ENCODE results near the gene CHCHD6.

The CHCHD6 gene

GRCh38 chr3:126693921-126694320 is 10.1 kb upstream of the CHCHD6 start:
- in situ Hi-C loops (cut with HindIII; ENCODE audit: low pct_unique_long_range_greater_than_20kb, low sequenced_read_pairs) = no loop called here
- TF ChIP-seq JUND (IDR thresholded peaks at IDR 0.05; ENCODE audit: low read depth) = no peak
- DNase-seq (ENCODE audit: low read depth in 1 of 2, low spot score in 1 of 2) = no peak

GRCh38 chr3:126696701-126697267 is 7.3 kb upstream of the CHCHD6 start:
- in situ Hi-C loops (cut with HindIII; ENCODE audit: low pct_unique_long_range_greater_than_20kb, low sequenced_read_pairs) = no loop called here

GRCh38 chr3:126699011-126699410 is 5.0 kb upstream of the CHCHD6 start:
- TF ChIP-seq JUND (IDR thresholded peaks at IDR 0.05; ENCODE audit: low read depth) = no peak
- no peak for DNase-seq (ENCODE audit: low read depth in 1 of 2, low spot score in 1 of 2)
- in situ Hi-C loops (cut with HindIII; ENCODE audit: low pct_unique_long_range_greater_than_20kb, low sequenced_read_pairs) = no loop called here

More at GRCh38 chr3:126696701-126697267, 7.3 kb upstream of the CHCHD6 start:
- DNase-seq (ENCODE audit: low read depth in 1 of 2, low spot score in 1 of 2) = no peak
- TF ChIP-seq JUND (IDR thresholded peaks at IDR 0.05; ENCODE audit: low read depth) = no peak

DNA sequence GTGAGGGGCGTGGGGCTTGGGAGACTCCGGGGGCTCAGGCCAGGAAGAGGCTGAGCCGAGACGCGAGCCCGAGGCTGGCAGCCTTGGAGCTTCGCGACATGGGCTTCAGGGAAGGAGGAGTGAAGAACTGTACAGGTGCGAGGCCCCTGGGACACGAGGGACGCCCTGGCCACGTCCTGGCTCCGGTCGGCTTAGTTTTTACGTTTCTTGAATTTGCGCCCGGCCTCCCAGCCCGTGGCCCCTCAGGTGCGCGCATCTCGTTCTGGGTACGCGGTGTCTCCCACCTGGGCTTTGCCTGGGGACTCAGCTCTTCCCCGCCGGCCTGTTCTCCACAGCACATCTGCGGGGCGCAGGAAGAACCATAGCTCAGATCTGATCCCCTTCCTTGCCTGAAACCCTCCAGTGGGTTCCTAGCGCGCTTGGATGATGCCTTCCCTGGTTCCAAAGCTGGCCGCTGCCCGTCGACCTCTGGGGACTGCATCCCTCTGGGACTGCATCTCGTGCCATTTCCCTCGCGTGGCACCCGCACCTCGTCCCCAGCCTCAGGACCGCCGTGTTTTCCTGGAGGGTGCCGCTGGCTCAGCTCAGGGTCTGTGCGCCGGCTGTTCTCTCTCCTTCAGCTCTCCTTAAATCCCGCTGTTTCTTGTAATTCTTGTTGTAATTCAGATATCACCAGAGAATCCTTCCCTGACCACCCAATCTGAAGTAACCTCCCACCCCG is 614 bp downstream of the CHCHD6 start:
- in situ Hi-C loops (cut with HindIII; ENCODE audit: low pct_unique_long_range_greater_than_20kb, low sequenced_read_pairs) = no loop called here
- no peak for DNase-seq (ENCODE audit: low read depth in 1 of 2, low spot score in 1 of 2)
- TF ChIP-seq JUND (IDR thresholded peaks at IDR 0.05; ENCODE audit: low read depth) = no peak

DNA sequence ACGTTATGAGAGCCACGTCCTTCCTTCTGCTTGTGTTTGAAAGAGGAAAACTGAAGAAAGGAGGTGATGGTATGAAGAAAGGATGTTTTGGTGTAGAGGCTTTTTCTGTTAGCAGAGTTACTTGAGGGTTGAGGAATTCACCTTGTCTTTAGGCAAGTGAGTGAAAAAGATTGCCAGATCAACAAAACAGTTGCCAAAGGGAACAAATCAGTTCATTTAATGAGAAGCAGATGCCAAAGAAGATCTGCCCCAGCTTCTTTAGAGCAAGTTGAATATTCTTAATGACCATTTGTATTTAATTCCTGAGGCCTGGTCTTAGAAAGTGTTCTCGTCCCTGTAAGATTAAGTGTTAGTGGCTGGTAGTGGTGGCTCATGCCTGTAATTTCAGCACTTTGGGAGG is 2.6 kb downstream of the CHCHD6 start:
- in situ Hi-C loops (cut with HindIII; ENCODE audit: low pct_unique_long_range_greater_than_20kb, low sequenced_read_pairs) = no loop called here
- TF ChIP-seq JUND (IDR thresholded peaks at IDR 0.05; ENCODE audit: low read depth) = no peak
- DNase-seq (ENCODE audit: low read depth in 1 of 2, low spot score in 1 of 2) = no peak

GRCh38 chr3:126711121-126711760 is 7.2 kb downstream of the CHCHD6 start:
- in situ Hi-C loops (cut with HindIII; ENCODE audit: low pct_unique_long_range_greater_than_20kb, low sequenced_read_pairs) = no loop called here
- no peak for DNase-seq (ENCODE audit: low read depth in 1 of 2, low spot score in 1 of 2)

DNA sequence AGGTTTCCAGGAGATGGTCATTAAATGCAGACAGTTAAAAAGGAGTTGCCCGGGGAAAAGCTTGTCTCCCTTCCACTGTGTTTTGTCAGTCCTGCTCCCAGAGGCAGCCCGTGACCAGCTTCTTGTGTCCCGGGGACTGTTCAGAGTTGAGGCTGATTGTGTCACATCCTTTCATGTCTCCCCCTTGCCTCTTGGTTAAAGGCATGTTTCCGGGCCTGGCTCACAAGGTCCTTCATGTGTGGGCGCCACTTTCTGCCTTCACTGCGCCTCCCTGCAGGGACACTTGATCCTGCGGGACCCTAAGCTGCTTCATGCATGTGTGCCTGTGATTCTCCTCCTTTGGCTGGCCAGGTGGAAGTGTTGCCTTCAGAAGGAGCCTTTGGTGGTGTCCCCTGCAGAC is 9.2 kb downstream of the CHCHD6 start:
- no peak for DNase-seq (ENCODE audit: low read depth in 1 of 2, low spot score in 1 of 2)
- no peak for TF ChIP-seq JUND (IDR thresholded peaks at IDR 0.05; ENCODE audit: low read depth)
- in situ Hi-C loops (cut with HindIII; ENCODE audit: low pct_unique_long_range_greater_than_20kb, low sequenced_read_pairs) = no loop called here

More at GRCh38 chr3:126711121-126711760, 7.2 kb downstream of the CHCHD6 start:
- TF ChIP-seq JUND (IDR thresholded peaks at IDR 0.05; ENCODE audit: low read depth) = no peak

DNA sequence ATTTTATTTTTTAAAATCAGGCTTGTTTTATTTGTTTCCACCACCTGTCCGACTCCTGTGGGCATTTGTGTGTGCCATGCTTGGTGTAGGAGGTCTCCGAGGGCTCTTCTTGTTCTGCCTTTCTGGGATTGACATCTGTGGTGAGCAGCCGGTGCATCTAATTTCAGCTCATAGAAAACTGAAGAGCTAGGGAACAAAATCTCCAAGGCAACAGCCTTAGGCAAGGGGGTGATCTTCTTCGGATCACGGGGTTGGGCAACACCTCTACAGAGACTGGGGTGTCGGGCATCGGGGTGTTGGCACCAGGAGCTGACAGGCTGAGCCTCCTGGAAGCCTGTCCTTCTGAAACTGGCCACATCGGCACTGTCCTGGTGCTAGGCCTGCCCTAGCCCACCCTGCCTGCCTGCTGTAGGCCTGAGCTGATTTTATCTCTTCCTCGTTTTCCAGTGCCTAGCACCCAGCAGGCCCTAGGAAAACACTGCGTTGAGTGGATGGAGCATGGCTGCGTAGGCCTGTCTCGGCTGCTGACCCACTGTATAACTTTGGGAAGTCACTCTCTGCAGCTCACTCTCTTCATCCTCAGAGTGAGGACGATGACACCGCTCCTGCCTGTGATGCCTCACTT is 10.3 kb downstream of the CHCHD6 start:
- in situ Hi-C loops (cut with HindIII; ENCODE audit: low pct_unique_long_range_greater_than_20kb, low sequenced_read_pairs) = no loop called here
- TF ChIP-seq JUND (IDR thresholded peaks at IDR 0.05; ENCODE audit: low read depth) = no peak
- no peak for DNase-seq (ENCODE audit: low read depth in 1 of 2, low spot score in 1 of 2)

DNA sequence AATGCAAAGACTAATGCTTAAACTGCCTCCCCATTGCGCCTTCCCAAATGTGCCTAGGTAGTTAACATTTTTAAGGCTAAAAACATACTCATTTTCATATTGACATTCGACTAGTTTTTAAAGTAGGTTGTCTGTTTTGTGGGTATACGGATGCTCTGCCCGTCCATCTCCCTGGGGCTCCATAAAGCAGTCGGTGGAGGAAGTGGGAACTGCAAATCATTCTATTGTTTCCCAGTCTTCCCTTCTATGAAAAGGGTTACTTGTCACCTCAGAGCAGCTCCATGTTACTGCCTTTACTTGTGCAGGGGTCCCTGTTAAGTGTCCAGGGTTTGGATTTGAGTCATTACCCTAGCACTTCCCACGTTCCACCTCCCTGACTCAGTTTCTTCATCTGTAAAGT is 10.9 kb downstream of the CHCHD6 start:
- in situ Hi-C loops (cut with HindIII; ENCODE audit: low pct_unique_long_range_greater_than_20kb, low sequenced_read_pairs) = no loop called here
- TF ChIP-seq JUND (IDR thresholded peaks at IDR 0.05; ENCODE audit: low read depth) = no peak
- DNase-seq (ENCODE audit: low read depth in 1 of 2, low spot score in 1 of 2) = no peak

DNA sequence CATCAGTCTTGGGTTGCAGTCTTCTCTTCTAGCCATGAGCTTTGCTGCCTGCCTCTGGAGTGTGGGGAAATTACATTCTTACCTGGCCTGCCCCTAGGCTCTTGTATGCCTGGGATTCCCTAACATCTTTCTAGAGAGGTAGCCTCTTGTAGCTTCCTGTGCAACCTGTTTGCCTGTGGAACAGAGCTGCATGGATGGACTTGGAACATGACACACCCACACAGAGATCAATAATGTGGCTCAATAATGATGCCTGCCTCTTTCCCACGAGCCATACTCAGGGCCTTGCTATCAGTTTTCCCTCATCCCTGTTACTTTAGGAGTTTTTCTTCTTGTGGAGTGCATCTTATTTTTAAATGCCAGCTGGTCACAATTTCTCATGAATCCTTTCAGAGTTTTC is 11.4 kb downstream of the CHCHD6 start:
- TF ChIP-seq JUND (IDR thresholded peaks at IDR 0.05; ENCODE audit: low read depth) = no peak
- in situ Hi-C loops (cut with HindIII; ENCODE audit: low pct_unique_long_range_greater_than_20kb, low sequenced_read_pairs) = no loop called here
- DNase-seq (ENCODE audit: low read depth in 1 of 2, low spot score in 1 of 2) = peak in 1 of 2 experiments; percentile 32

DNA sequence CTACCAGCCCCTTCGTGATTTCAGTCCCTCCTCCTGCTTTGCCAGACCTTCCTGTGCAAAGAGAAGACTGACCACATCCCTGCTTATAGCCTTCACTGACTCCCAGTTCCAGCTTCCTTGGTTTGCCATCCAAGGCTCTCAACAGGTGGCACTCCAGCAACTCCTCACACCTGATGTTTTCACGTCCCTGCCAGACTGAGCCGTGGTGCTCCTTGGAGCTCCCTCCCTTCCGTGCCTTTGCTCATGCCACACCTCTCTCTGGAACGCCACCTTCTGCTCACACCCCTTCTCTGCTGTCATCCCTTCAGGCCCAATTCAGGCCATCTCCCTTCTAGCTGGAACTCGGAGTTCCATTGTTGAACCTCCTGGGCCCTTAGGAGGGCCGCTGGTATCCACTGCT is 12.0 kb downstream of the CHCHD6 start:
- TF ChIP-seq JUND (IDR thresholded peaks at IDR 0.05; ENCODE audit: low read depth) = no peak
- DNase-seq (ENCODE audit: low read depth in 1 of 2, low spot score in 1 of 2) = no peak
- in situ Hi-C loops (cut with HindIII; ENCODE audit: low pct_unique_long_range_greater_than_20kb, low sequenced_read_pairs) = no loop called here

GRCh38 chr3:126718561-126719445 is 14.8 kb downstream of the CHCHD6 start:
- TF ChIP-seq JUND (IDR thresholded peaks at IDR 0.05; ENCODE audit: low read depth) = no peak
- DNase-seq (ENCODE audit: low read depth in 1 of 2, low spot score in 1 of 2) = no peak
- in situ Hi-C loops (cut with HindIII; ENCODE audit: low pct_unique_long_range_greater_than_20kb, low sequenced_read_pairs) = no loop called here
